Ovary (tissue), 10 donors: ENCODE results near the gene GSG1L2. TPM values are rescaled to one million over a fixed set of nuclear protein-coding genes. Genes with fewer than 3 reads are reported as not detected.

Experiments
- DNase-seq, 5 donors: peaks; one replicate each; pipeline ENCODE4 v3.0.0-alpha.2; 2019 to 2020
- H3K27ac ChIP-seq, 2 donors: fragments of 200-600 bp; one replicate each; pipeline versions ENCODE4 v1.5.1 to v1.8.0; 2019 to 2022
- H3K27me3 ChIP-seq: fragments of 200-600 bp; one replicate; pipeline ENCODE4 v1.8.0; 2022
- H3K36me3 ChIP-seq: fragments of 200-600 bp; sonication (generic); one replicate; pipeline ENCODE4 v1.5.1; 2019
- H3K4me1 ChIP-seq: one replicate; pipeline ENCODE4 v1.8.1; 2013; ENCODE audit warnings: mild to moderate bottlenecking, moderate library complexity; ENCODE audit not compliant: insufficient read depth
- H3K4me3 ChIP-seq: fragments of 200-600 bp; sonication (generic); one replicate; pipeline ENCODE4 v1.5.1; 2017
- H3K9me3 ChIP-seq, 2 donors: fragments of 200-600 bp in 1 of 2; sonication (generic) in 1 of 2; one replicate each; pipeline versions ENCODE4 v1.5.1 to v1.8.1; 2013 to 2019; ENCODE audit warnings: mild to moderate bottlenecking in 1 of 2, moderate library complexity in 1 of 2
- EP300 ChIP-seq: sonication (generic); formaldehyde crosslinking; IDR thresholded peaks from one replicate; pipeline ENCODE4 v1.6.1; 2017; ENCODE audit warnings: antibody characterized with exemption
- POLR2A ChIP-seq: fragments of 450-650 bp; IDR thresholded peaks from one replicate; pipeline ENCODE4 v1.6.1; 2017; ENCODE audit warnings: antibody characterized with exemption, mild to moderate bottlenecking, moderate library complexity
- WGBS, 3 donors: extraction: QIAGEN DNeasy Blood & Tissue Kit in 1 of 3; methylation state at CpG; one replicate each; pipeline versions ENCODE4 v1.1.5 to v1.1.7; 2013 to 2017; 5-methylcytosine and 5-hydroxymethylcytosine counted together
- intact Hi-C, 4 donors: fragments of 100-400 bp; cut with DNase I; formaldehyde crosslinking; loops; one replicate each; pipeline versions ENCODE4 v1.11.0 to v1.15.1; 2022 to 2023
- long read RNA-seq, 3 donors: library from polyadenylated mRNA in 2 of 3; unstranded in 2 of 3; transcript quantifications; one replicate each; pipeline ENCODE4 v2.0.0 and lab custom pipeline, GENCODE V29; 2021 to 2026
- polyA plus RNA-seq, 2 donors: library from polyadenylated mRNA; stranded (reverse); fragments of 200-250 nt in 1 of 2; fragments of 350-450 nt in 1 of 2; fragmentation: Illumina TruSeq in 1 of 2; extraction: RNeasy Lipid Tissue Mini Kit (QIAGEN cat#74804) in 1 of 2; gene quantifications; one replicate each; pipeline ENCODE4 v1.2.3, GENCODE V29; 2013 to 2014
- total RNA-seq, 7 donors: library from RNA; depleted of rRNA in 2 of 7; stranded (reverse); fragments of >200 nt in 2 of 7; fragmentation: NEBNext Ultra II Directional in 3 of 7; extraction: Animal tissue kit (Norgen Biotek cat#: 25700) in 3 of 7; gene quantifications; one replicate each; pipeline versions ENCODE4 v1.1.0 to v1.2.4, GENCODE V29; 2016 to 2023
- TF ChIP-seq, protein P1 (sequence below), 3 donors: fragments of 450-650 bp in 2 of 3; fragments of 200-600 bp in 1 of 3; IDR thresholded peaks; one replicate each; pipeline versions ENCODE4 v1.5.1 to v1.8.0; 2016 to 2022; ENCODE audit warnings: antibody characterized with exemption in 3 of 3, mild to moderate bottlenecking in 1 of 3
- donor health status: DM: no; HTN: no; CAD: no; lungs with moderate emphysema.
- donor health status: DM: no; HTN: no; CAD: no.
- donor health status: Bipolar disorder and iron deficiency.
- donor health status: DM: yes; HTN: yes; CAD: no.
- donor health status: DM: no; HTN: no; CAD: no.
- donor health status: DM: yes; HTN: yes; CAD: no.

The GSG1L2 gene
- total RNA-seq (not detected), polyA plus RNA-seq (not detected)
- long read RNA-seq, donor 1: 0 reads
- long read RNA-seq, donor 2: 0 reads
- long read RNA-seq, donor 3: 0 reads

DNA sequence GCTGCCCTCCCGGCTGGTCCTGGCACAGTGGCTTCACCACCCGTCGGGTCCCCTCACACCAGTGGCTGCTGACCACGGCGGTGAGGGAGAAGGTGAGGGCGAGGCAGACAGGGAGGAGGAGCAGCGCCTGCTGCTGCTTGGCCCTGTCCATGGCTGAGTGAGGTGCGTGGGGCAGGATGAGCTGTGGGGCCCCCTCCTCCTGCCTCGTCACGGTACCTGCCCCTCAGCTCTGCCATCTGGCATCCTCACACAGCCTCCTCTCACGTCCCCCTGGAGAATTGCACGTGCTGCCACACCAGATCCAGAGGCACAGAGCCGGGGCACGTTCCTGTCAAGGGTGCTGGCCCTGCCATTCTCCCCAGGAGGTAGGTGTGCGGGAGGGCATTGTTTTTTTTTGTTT, at the start of gene GSG1L2:
GSG1L2 (minus strand) TSS at position 159 of the 400 bp plus-strand sequence; CDS start at position 151, 8 bp downstream.
- DNase-seq: no peak
- intact Hi-C loops: no loop called here
- H3K4me1 ChIP-seq: no peaks in the 10 kb centered on the region
- no peaks in the 10 kb centered on the region for H3K36me3 ChIP-seq
- H3K4me3 ChIP-seq: no peak within 1 kb of the TSS
- H3K27ac ChIP-seq: no peak within 1 kb of the TSS
- H3K9me3 ChIP-seq: no peaks in the 10 kb centered on the region
- TF ChIP-seq, protein P1, sequence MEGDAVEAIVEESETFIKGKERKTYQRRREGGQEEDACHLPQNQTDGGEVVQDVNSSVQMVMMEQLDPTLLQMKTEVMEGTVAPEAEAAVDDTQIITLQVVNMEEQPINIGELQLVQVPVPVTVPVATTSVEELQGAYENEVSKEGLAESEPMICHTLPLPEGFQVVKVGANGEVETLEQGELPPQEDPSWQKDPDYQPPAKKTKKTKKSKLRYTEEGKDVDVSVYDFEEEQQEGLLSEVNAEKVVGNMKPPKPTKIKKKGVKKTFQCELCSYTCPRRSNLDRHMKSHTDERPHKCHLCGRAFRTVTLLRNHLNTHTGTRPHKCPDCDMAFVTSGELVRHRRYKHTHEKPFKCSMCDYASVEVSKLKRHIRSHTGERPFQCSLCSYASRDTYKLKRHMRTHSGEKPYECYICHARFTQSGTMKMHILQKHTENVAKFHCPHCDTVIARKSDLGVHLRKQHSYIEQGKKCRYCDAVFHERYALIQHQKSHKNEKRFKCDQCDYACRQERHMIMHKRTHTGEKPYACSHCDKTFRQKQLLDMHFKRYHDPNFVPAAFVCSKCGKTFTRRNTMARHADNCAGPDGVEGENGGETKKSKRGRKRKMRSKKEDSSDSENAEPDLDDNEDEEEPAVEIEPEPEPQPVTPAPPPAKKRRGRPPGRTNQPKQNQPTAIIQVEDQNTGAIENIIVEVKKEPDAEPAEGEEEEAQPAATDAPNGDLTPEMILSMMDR (IDR thresholded peaks at IDR 0.05): no peak
- TF ChIP-seq POLR2A (no peak), EP300 (no peak)
- WGBS, 3 donors: 74 to 81% (median 80%) methylated on average over 15 of the region's 15 CpGs
- no peaks in the 10 kb centered on the region for H3K27me3 ChIP-seq

DNA sequence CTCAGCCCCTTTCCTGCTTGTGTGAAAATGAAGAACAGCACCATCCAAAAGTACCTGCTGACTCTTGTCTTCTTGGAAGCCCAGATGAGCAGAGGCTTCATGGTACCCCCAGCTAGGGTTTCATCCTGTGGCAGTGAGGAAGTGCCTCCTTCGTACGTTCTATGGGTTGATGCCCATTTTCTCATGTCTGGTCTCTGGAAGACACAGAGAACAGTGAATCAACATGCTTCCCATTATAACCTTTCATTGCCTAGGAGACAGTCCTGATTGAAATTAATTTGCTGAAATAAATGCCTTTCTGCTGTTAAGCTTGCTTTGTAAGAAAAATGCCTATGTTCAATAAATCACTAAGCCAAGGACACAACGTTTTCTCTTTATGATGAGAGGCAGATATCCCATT, 46.7 kb upstream of the GSG1L2 start:
- Histone ChIP-seq H3K27me3 (no peaks in the 10 kb centered on the region), H3K9me3 (no peaks in the 10 kb centered on the region), H3K4me3 (no peak overlapping the region), H3K4me1 (no peaks in the 10 kb centered on the region), H3K27ac (no peak overlapping the region), H3K36me3 (no peaks in the 10 kb centered on the region)
- TF ChIP-seq EP300 (no peak), POLR2A (no peak)
- TF ChIP-seq, protein P1 (IDR thresholded peaks at IDR 0.05): no peak
- intact Hi-C loops: no loop called here
- DNase-seq: no peak
- 58 to 60% (median 59%) methylated on average over 3 of the region's 3 CpGs for WGBS, 3 donors

- 57 to 73% (median 58%) methylated on average over 1 of the region's 1 CpG for WGBS, 3 donors
- no peaks in the 10 kb centered on the region for H3K9me3 ChIP-seq
- no peaks in the 10 kb centered on the region for H3K27me3 ChIP-seq
- no peak for DNase-seq
- H3K4me3 ChIP-seq: no peak overlapping the region
- H3K4me1 ChIP-seq: no peaks in the 10 kb centered on the region
- no peaks in the 10 kb centered on the region for H3K36me3 ChIP-seq
- no peak overlapping the region for H3K27ac ChIP-seq
- TF ChIP-seq, protein P1 (IDR thresholded peaks at IDR 0.05): no peak
- TF ChIP-seq EP300 (no peak), POLR2A (no peak)
- intact Hi-C loops: no loop called here
These were observed 43.7 kb upstream of the GSG1L2 start for GRCh38 chr17:9865586-9865985.

DNA sequence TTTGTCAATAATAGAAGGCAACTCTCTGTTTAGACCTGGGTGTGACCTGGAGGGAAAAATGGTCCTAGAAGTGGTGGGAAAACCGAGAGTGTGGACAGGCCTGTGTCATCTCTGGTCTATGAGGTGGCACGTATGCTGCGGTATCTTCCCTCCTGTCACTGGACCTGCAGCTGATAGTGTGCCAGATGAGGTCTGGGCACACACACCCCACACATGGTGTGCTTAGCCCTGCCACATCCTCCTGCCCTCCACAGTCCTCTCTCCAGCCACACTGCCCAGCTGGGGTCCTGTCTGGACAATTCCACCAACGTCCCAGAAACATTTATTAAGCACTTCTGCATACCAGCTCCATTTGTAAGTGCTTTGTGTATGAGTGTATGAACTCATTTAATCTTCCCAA, 41.1 kb upstream of the GSG1L2 start:
- H3K4me1 ChIP-seq: no peaks in the 10 kb centered on the region
- no peaks in the 10 kb centered on the region for H3K27me3 ChIP-seq
- no peak overlapping the region for H3K27ac ChIP-seq
- intact Hi-C loops: no loop called here
- no peak for DNase-seq
- H3K9me3 ChIP-seq: no peaks in the 10 kb centered on the region
- no peak for TF ChIP-seq POLR2A
- TF ChIP-seq, protein P1 (IDR thresholded peaks at IDR 0.05): no peak
- no peak for TF ChIP-seq EP300
- 72 to 76% (median 76%) methylated on average over 4 of the region's 4 CpGs for WGBS, 3 donors
- H3K4me3 ChIP-seq: no peak overlapping the region
- no peaks in the 10 kb centered on the region for H3K36me3 ChIP-seq
